Measurements from ENCODE around the gene GRPEL2. TPM values are rescaled to one million over a fixed set of nuclear protein-coding genes. Genes with fewer than 3 reads are reported as not detected.

GRPEL2 gene
- total RNA-seq, 5 donors from 2014 or later (not counting 1 experiment from before 2014, with no cell fraction given) = 14.2 to 38.7 (median 31.5) TPM

- peaks cover 0 to 7% of the 10 kb centered on the region in 2 experiments for H3K4me1 ChIP-seq (ENCODE audit: control insufficient read depth in 1 of 2, extremely low read depth in 1 of 2, insufficient read depth in 2 of 2, low read length in 2 of 2)
- no peak for ATAC-seq (replicated peaks in 1 of 4)
- DNase-seq = no peak
- no peaks in the 10 kb centered on the region for H3K9me3 Mint-ChIP-seq
- H3K36me3 Mint-ChIP-seq = peaks cover 4% of the 10 kb centered on the region
- WGBS (ENCODE audit: insufficient coverage) = 92% methylated on average over 3 of the region's 5 CpGs
- peaks cover 0 to 2% of the 10 kb centered on the region in 2 donors for H3K27me3 Mint-ChIP-seq
- H3K27ac ChIP-seq (ENCODE audit: low read length) = no peak overlapping the region
- H3K9me3 ChIP-seq = no peaks in the 10 kb centered on the region
- ChIA-PET CTCF (interaction anchor here (0.6 to 2.5 kb wide), 6 partner anchors 8 to 1843 kb away, joined by 3 to 18 read pairs (median 3); no protein-coding TSS in a partner anchor), POLR2A (no interaction called here)
- peaks cover 0 to 9% (median 2%) of the 10 kb centered on the region in 3 donors for H3K4me1 Mint-ChIP-seq
- H3K36me3 ChIP-seq (ENCODE audit: control insufficient read depth in 2 of 2, extremely low read depth in 1 of 2, insufficient read depth in 1 of 2, low read length in 1 of 2) = no peaks in the 10 kb centered on the region
- H3K27me3 ChIP-seq (replicated peaks in 1 of 2; ENCODE audit: control insufficient read depth in 2 of 2, extremely low read depth in 1 of 2, insufficient read depth in 2 of 2, low read length in 1 of 2) = peaks cover 0 to 24% of the 10 kb centered on the region in 2 experiments
- no peak overlapping the region for H3K4me3 Mint-ChIP-seq
- no peak overlapping the region for H3K4me3 ChIP-seq (ENCODE audit: control insufficient read depth in 1 of 2, extremely low read depth in 1 of 2, low read length in 1 of 2)
- no peak overlapping the region for H3K27ac Mint-ChIP-seq
Observed at GRCh38 chr5:149379818-149380374, 34.6 kb downstream of the GRPEL2 start.

- WGBS (ENCODE audit: insufficient coverage) = 87% methylated on average over 11 of the region's 16 CpGs
- Histone ChIP-seq H3K4me3 (ENCODE audit: control insufficient read depth in 1 of 2, extremely low read depth in 1 of 2, low read length in 1 of 2) (no peak overlapping the region), H3K4me1 (ENCODE audit: control insufficient read depth in 1 of 2, extremely low read depth in 1 of 2, insufficient read depth in 2 of 2, low read length in 2 of 2) (peaks cover 0 to 7% of the 10 kb centered on the region in 2 experiments), H3K27ac (ENCODE audit: low read length) (no peak overlapping the region), H3K27me3 (replicated peaks in 1 of 2; ENCODE audit: control insufficient read depth in 2 of 2, extremely low read depth in 1 of 2, insufficient read depth in 2 of 2, low read length in 1 of 2) (peaks cover 0 to 24% of the 10 kb centered on the region in 2 experiments), H3K9me3 (no peaks in the 10 kb centered on the region), H3K36me3 (ENCODE audit: control insufficient read depth in 2 of 2, extremely low read depth in 1 of 2, insufficient read depth in 1 of 2, low read length in 1 of 2) (no peaks in the 10 kb centered on the region)
- H3K36me3 Mint-ChIP-seq = peaks cover 4% of the 10 kb centered on the region
- H3K27ac Mint-ChIP-seq = no peak overlapping the region
- ChIA-PET CTCF (interaction anchor here (0.6 to 2.5 kb wide), 8 partner anchors 9 to 188 kb away, joined by 3 to 18 read pairs (median 3); partner anchors contain the start of gene PCYOX1L (in 1 of the 2)), POLR2A (no interaction called here)
- H3K9me3 Mint-ChIP-seq = no peaks in the 10 kb centered on the region
- ATAC-seq (replicated peaks in 1 of 4) (no peak), DNase-seq (no peak)
- H3K4me3 Mint-ChIP-seq = no peak overlapping the region
- H3K4me1 Mint-ChIP-seq = peaks cover 0 to 9% (median 2%) of the 10 kb centered on the region in 3 donors
- H3K27me3 Mint-ChIP-seq = peaks cover 0 to 2% of the 10 kb centered on the region in 2 donors
Observed at GRCh38 chr5:149380466-149381121, 35.3 kb downstream of the GRPEL2 start.

GRCh38 chr5:149381261-149381985 lies 36.1 kb downstream of the GRPEL2 start:
- H3K36me3 ChIP-seq (ENCODE audit: control insufficient read depth in 2 of 2, extremely low read depth in 1 of 2, insufficient read depth in 1 of 2, low read length in 1 of 2) = no peaks in the 10 kb centered on the region
- peaks cover 0 to 7% of the 10 kb centered on the region in 2 experiments for H3K4me1 ChIP-seq (ENCODE audit: control insufficient read depth in 1 of 2, extremely low read depth in 1 of 2, insufficient read depth in 2 of 2, low read length in 2 of 2)
- Mint-ChIP-seq H3K4me3 (no peak overlapping the region), H3K9me3 (no peaks in the 10 kb centered on the region), H3K36me3 (peaks cover 4% of the 10 kb centered on the region), H3K4me1 (peaks cover 0 to 9% (median 2%) of the 10 kb centered on the region in 3 donors), H3K27me3 (peaks cover 0 to 2% of the 10 kb centered on the region in 2 donors), H3K27ac (no peak overlapping the region)
- DNase-seq = no peak
- POLR2A ChIA-PET = interaction anchor here in 1 of 2 donors (0.6 kb wide), 1 partner anchor 243 kb away, joined by 4 read pairs; no protein-coding TSS in a partner anchor
- no peak overlapping the region for H3K4me3 ChIP-seq (ENCODE audit: control insufficient read depth in 1 of 2, extremely low read depth in 1 of 2, low read length in 1 of 2)
- ATAC-seq (replicated peaks in 1 of 4) = no peak
- H3K9me3 ChIP-seq = no peaks in the 10 kb centered on the region
- CTCF ChIA-PET = interaction anchor here (0.5 to 2.5 kb wide), 16 partner anchors 10 to 1103 kb away, joined by 3 to 18 read pairs (median 3); partner anchors contain the start of gene PCYOX1L (in 1 of the 2)
- 13% methylated on average over 3 of the region's 8 CpGs for WGBS (ENCODE audit: insufficient coverage)
- H3K27me3 ChIP-seq (replicated peaks in 1 of 2; ENCODE audit: control insufficient read depth in 2 of 2, extremely low read depth in 1 of 2, insufficient read depth in 2 of 2, low read length in 1 of 2) = peaks cover 0 to 24% of the 10 kb centered on the region in 2 experiments
- H3K27ac ChIP-seq (ENCODE audit: low read length) = no peak overlapping the region

- Mint-ChIP-seq H3K9me3 (no peaks in the 10 kb centered on the region), H3K4me1 (peaks cover 0 to 9% (median 2%) of the 10 kb centered on the region in 3 donors), H3K27me3 (peaks cover 0 to 2% of the 10 kb centered on the region in 2 donors), H3K36me3 (peaks cover 4% of the 10 kb centered on the region), H3K4me3 (no peak overlapping the region), H3K27ac (no peak overlapping the region)
- ATAC-seq (replicated peaks in 1 of 4) (peak; percentile 64 to 85 (median 72)), DNase-seq (peak; percentile 10 to 79 (median 60))
- Histone ChIP-seq H3K36me3 (ENCODE audit: control insufficient read depth in 2 of 2, extremely low read depth in 1 of 2, insufficient read depth in 1 of 2, low read length in 1 of 2) (no peaks in the 10 kb centered on the region), H3K4me1 (ENCODE audit: control insufficient read depth in 1 of 2, extremely low read depth in 1 of 2, insufficient read depth in 2 of 2, low read length in 2 of 2) (peaks cover 0 to 7% of the 10 kb centered on the region in 2 experiments), H3K9me3 (no peaks in the 10 kb centered on the region), H3K27me3 (replicated peaks in 1 of 2; ENCODE audit: control insufficient read depth in 2 of 2, extremely low read depth in 1 of 2, insufficient read depth in 2 of 2, low read length in 1 of 2) (peaks cover 0 to 23% of the 10 kb centered on the region in 2 experiments), H3K4me3 (ENCODE audit: control insufficient read depth in 1 of 2, extremely low read depth in 1 of 2, low read length in 1 of 2) (no peak overlapping the region), H3K27ac (ENCODE audit: low read length) (no peak overlapping the region)
- POLR2A ChIA-PET = interaction anchor here in 1 of 2 donors (0.6 kb wide), 1 partner anchor 242 kb away, joined by 4 read pairs; no protein-coding TSS in a partner anchor
- WGBS (ENCODE audit: insufficient coverage) = 35% methylated on average over 10 of the region's 16 CpGs
- CTCF ChIA-PET = interaction anchor here (0.5 to 2.5 kb wide), 16 partner anchors 10 to 1102 kb away, joined by 3 to 18 read pairs (median 3); partner anchors contain the start of gene PCYOX1L (in 1 of the 2)
Observed at GRCh38 chr5:149381986-149382338, 36.7 kb downstream of the GRPEL2 start.

- Mint-ChIP-seq H3K36me3 (no peaks in the 10 kb centered on the region), H3K27me3 (peaks cover 0 to 2% of the 10 kb centered on the region in 2 donors), H3K4me3 (no peak overlapping the region), H3K9me3 (no peaks in the 10 kb centered on the region), H3K27ac (no peak overlapping the region), H3K4me1 (peaks cover 0 to 9% (median 2%) of the 10 kb centered on the region in 3 donors)
- CTCF ChIA-PET = interaction anchor here (0.5 to 2.3 kb wide), 13 partner anchors 8 to 183 kb away, joined by 3 to 7 read pairs (median 3); no protein-coding TSS in a partner anchor
- Histone ChIP-seq H3K4me3 (ENCODE audit: control insufficient read depth in 1 of 2, extremely low read depth in 1 of 2, low read length in 1 of 2) (no peak overlapping the region), H3K9me3 (no peaks in the 10 kb centered on the region), H3K4me1 (ENCODE audit: control insufficient read depth in 1 of 2, extremely low read depth in 1 of 2, insufficient read depth in 2 of 2, low read length in 2 of 2) (peaks cover 0 to 7% of the 10 kb centered on the region in 2 experiments), H3K27me3 (replicated peaks in 1 of 2; ENCODE audit: control insufficient read depth in 2 of 2, extremely low read depth in 1 of 2, insufficient read depth in 2 of 2, low read length in 1 of 2) (peaks cover 0 to 20% of the 10 kb centered on the region in 2 experiments), H3K27ac (ENCODE audit: low read length) (no peak overlapping the region), H3K36me3 (ENCODE audit: control insufficient read depth in 2 of 2, extremely low read depth in 1 of 2, insufficient read depth in 1 of 2, low read length in 1 of 2) (no peaks in the 10 kb centered on the region)
- 88% methylated on average over 6 of the region's 12 CpGs for WGBS (ENCODE audit: insufficient coverage)
- POLR2A ChIA-PET = interaction anchor here in 1 of 2 donors (1.0 kb wide), 1 partner anchor 72 kb away, joined by 3 read pairs; no protein-coding TSS in a partner anchor
- no peak for ATAC-seq (replicated peaks in 1 of 4)
- no peak for DNase-seq
Observed at GRCh38 chr5:149382517-149383220, 37.4 kb downstream of the GRPEL2 start.
